ENCODE measurements around the gene CTNNA1.

The CTNNA1 gene

GRCh38 chr5:138869763-138870500 is 116.7 kb downstream of the CTNNA1 start:
- DNase-seq (ENCODE audit: low read depth), result no peak
- no peak overlapping the region for H3K4me3 ChIP-seq (ENCODE audit: low read depth, low read length)
- TF ChIP-seq POLR2A (IDR thresholded peaks at IDR 0.05; ENCODE audit: extremely low read depth, insufficient read length) (no peak), MYC (IDR thresholded peaks at IDR 0.05; ENCODE audit: low read depth, low read length) (no peak), MAX (IDR thresholded peaks at IDR 0.05; ENCODE audit: low read depth, low read length) (no peak)
- TF ChIP-seq, protein P1, sequence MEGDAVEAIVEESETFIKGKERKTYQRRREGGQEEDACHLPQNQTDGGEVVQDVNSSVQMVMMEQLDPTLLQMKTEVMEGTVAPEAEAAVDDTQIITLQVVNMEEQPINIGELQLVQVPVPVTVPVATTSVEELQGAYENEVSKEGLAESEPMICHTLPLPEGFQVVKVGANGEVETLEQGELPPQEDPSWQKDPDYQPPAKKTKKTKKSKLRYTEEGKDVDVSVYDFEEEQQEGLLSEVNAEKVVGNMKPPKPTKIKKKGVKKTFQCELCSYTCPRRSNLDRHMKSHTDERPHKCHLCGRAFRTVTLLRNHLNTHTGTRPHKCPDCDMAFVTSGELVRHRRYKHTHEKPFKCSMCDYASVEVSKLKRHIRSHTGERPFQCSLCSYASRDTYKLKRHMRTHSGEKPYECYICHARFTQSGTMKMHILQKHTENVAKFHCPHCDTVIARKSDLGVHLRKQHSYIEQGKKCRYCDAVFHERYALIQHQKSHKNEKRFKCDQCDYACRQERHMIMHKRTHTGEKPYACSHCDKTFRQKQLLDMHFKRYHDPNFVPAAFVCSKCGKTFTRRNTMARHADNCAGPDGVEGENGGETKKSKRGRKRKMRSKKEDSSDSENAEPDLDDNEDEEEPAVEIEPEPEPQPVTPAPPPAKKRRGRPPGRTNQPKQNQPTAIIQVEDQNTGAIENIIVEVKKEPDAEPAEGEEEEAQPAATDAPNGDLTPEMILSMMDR (IDR thresholded peaks at IDR 0.05; ENCODE audit: low read depth, low read length), result no peak

DNA sequence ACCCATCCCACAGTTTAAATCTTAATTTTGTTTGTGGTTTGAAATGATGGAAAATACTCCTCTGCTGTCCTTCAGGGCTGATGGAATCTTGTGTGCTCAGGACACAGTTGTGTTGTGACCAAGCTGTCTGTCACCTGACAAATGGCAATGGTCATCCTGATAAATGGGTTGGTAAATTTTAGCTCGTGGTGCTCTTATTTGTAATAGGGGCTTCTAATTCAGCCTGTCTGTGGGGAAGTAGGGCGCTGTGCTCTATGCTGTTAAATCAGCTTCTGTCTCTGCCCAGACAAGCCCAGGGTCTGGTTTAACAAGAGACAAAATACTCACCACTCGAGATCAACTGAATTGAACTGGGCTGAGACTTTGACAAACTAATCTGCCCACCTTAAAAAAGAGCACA is 117.4 kb downstream of the CTNNA1 start:
- TF ChIP-seq MYC (IDR thresholded peaks at IDR 0.05; ENCODE audit: low read depth, low read length), result no peak
- TF ChIP-seq MAX (IDR thresholded peaks at IDR 0.05; ENCODE audit: low read depth, low read length), result no peak
- TF ChIP-seq, protein P1 (IDR thresholded peaks at IDR 0.05; ENCODE audit: low read depth, low read length), result no peak
- TF ChIP-seq POLR2A (IDR thresholded peaks at IDR 0.05; ENCODE audit: extremely low read depth, insufficient read length), result no peak
- no peak for DNase-seq (ENCODE audit: low read depth)
- H3K4me3 ChIP-seq (ENCODE audit: low read depth, low read length), result no peak overlapping the region

GRCh38 chr5:138872841-138873465 is 119.7 kb downstream of the CTNNA1 start:
- H3K4me3 ChIP-seq (ENCODE audit: low read depth, low read length), result no peak overlapping the region
- TF ChIP-seq MAX (IDR thresholded peaks at IDR 0.05; ENCODE audit: low read depth, low read length), result no peak
- no peak for DNase-seq (ENCODE audit: low read depth)

DNA sequence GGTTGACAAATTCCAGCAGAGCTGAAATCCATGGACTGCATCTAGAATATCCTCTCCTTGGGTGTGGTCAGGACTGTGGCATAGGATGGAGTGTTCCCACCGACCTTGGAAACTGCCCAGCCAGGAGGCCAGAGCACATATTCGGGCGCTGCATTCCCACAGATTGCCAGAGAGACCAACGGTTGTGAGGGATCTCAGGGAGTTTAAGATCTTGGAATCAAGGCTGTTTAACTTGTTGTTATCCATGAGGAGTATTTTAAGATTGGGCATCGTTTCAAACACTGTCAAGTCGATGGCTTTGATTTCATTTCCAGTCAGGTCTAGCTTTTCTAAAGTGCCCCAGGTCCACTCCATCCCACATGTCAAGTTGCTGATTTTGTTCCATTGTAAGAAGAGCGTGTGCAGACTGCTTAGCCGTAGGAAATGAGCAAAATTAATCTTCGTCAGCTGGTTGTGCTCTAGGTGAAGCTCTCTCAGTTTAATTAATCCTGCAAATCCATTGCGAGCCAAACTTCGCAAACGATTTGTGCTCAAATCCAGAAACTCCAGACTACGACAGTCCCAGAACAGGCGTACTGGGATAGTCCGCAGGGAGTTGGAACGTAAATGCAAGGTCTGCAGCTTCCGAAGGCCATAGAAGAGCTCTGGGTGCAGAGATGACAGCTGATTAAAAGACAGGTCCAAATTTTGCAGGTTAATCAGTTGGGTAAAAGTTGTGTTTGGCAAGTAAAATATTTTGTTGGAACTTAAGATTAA is 120.4 kb downstream of the CTNNA1 start:
- no peak overlapping the region for H3K4me3 ChIP-seq (ENCODE audit: low read depth, low read length)
- DNase-seq (ENCODE audit: low read depth), result no peak
- TF ChIP-seq POLR2A (IDR thresholded peaks at IDR 0.05; ENCODE audit: extremely low read depth, insufficient read length), result no peak
- TF ChIP-seq, protein P1 (IDR thresholded peaks at IDR 0.05; ENCODE audit: low read depth, low read length), result no peak

DNA sequence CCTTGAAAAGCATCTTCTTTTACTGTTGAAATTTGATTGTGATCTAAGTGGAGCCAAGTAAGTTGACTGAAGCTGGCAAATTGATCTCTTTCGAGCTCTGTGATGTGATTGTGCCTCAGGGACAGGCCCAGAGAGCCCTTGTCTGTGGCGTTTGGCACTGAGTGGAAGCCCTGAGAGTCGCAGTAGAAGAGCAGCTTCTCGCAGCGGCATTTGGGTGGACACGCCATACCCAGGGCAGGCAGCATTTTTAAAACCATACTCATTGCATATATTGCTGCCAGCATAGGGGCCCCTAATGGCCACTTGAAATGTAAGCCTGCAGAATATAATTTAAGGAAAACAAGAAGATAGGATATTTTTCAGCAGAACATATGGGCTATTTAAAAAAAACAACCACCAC is 121.0 kb downstream of the CTNNA1 start:
- DNase-seq (ENCODE audit: low read depth), result no peak
- TF ChIP-seq MAX (IDR thresholded peaks at IDR 0.05; ENCODE audit: low read depth, low read length) (no peak), MYC (IDR thresholded peaks at IDR 0.05; ENCODE audit: low read depth, low read length) (no peak)
- TF ChIP-seq, protein P1 (IDR thresholded peaks at IDR 0.05; ENCODE audit: low read depth, low read length), result no peak
- no peak overlapping the region for H3K4me3 ChIP-seq (ENCODE audit: low read depth, low read length)

Data from NB4 (cell line).